ENCODE results near the gene MAFF.
"Not testable (repeated sequence)": the region's sequence is repeated elsewhere in the genome, so short reads cannot be mapped to it uniquely, and the experiment has no call there.

Gene MAFF

GRCh38 chr22:38230916-38231315 lies 29.1 kb downstream of the MAFF start:
- H3K4ac ChIP-seq (ENCODE audit: low read depth, low read length), result no peak overlapping the region
- H2BK12ac ChIP-seq (ENCODE audit: low read length), result no peak overlapping the region
- no peak overlapping the region for H2BK5ac ChIP-seq (ENCODE audit: low read depth, low read length, poor library complexity)
- H2AK5ac ChIP-seq (ENCODE audit: low read length), result no peak overlapping the region
- no peak overlapping the region for H3K23ac ChIP-seq (ENCODE audit: low read length)
- peaks cover 73 to 76% of the 10 kb centered on the region in 2 experiments for H3K36me3 ChIP-seq (ENCODE audit: control insufficient read depth in 1 of 2, insufficient read depth in 2 of 2, low read length in 2 of 2)
- H3K9ac ChIP-seq (ENCODE audit: low read length), result no peak overlapping the region
- H4K91ac ChIP-seq (ENCODE audit: low read depth, low read length), result no peak overlapping the region
- no peaks in the 10 kb centered on the region for H3K27me3 ChIP-seq (ENCODE audit: insufficient read depth, low read length)
- H2BK120ac ChIP-seq (ENCODE audit: insufficient read depth, low read length, poor library complexity), result no peak overlapping the region
- no peak for DNase-seq
- H3K27ac ChIP-seq (ENCODE audit: low read depth, low read length), result no peak overlapping the region
- H3K79me1 ChIP-seq (ENCODE audit: low read length), result peaks cover 13% of the 10 kb centered on the region
- peaks cover 11 to 13% of the 10 kb centered on the region in 2 experiments for H3K4me1 ChIP-seq (ENCODE audit: control insufficient read depth in 1 of 2, insufficient read depth in 2 of 2, low read length in 2 of 2)
- WGBS (ENCODE audit: extremely low coverage, insufficient coverage, insufficient read length), result no CpG with 5 or more reads among the region's 9 CpGs
- no peak overlapping the region for H3K14ac ChIP-seq (ENCODE audit: low read length)
- H3K9me3 ChIP-seq (ENCODE audit: insufficient read depth, low read depth, low read length), result no peaks in the 10 kb centered on the region
- no peak overlapping the region for H4K8ac ChIP-seq (ENCODE audit: low read depth, low read length)
- H3K4me3 ChIP-seq (ENCODE audit: low read depth, low read length), result no peak overlapping the region
- no peak overlapping the region for H3K18ac ChIP-seq (ENCODE audit: low read length)
- H4K12ac ChIP-seq (ENCODE audit: low read depth, low read length), result no peak overlapping the region
- H3K4me2 ChIP-seq (ENCODE audit: low read length), result no peak overlapping the region
- no peaks in the 10 kb centered on the region for H3K79me2 ChIP-seq (ENCODE audit: control insufficient read depth, insufficient read depth, low read length, poor library complexity)
- no peak overlapping the region for H2AFZ ChIP-seq (ENCODE audit: insufficient read depth, low read length, poor library complexity)

GRCh38 chr22:38232196-38232595 lies 30.4 kb downstream of the MAFF start:
- Histone ChIP-seq H3K4ac (ENCODE audit: low read depth, low read length) (no peak overlapping the region), H2AFZ (ENCODE audit: insufficient read depth, low read length, poor library complexity) (no peak overlapping the region), H4K91ac (ENCODE audit: low read depth, low read length) (no peak overlapping the region), H3K4me3 (ENCODE audit: low read depth, low read length) (no peak overlapping the region), H3K36me3 (ENCODE audit: control insufficient read depth in 1 of 2, insufficient read depth in 2 of 2, low read length in 2 of 2) (peaks cover 67% of the 10 kb centered on the region in 2 experiments), H3K18ac (ENCODE audit: low read length) (no peak overlapping the region), H2BK120ac (ENCODE audit: insufficient read depth, low read length, poor library complexity) (no peak overlapping the region), H4K12ac (ENCODE audit: low read depth, low read length) (no peak overlapping the region), H3K79me1 (ENCODE audit: low read length) (peaks cover 23% of the 10 kb centered on the region), H3K4me2 (ENCODE audit: low read length) (no peak overlapping the region), H4K8ac (ENCODE audit: low read depth, low read length) (no peak overlapping the region), H3K14ac (ENCODE audit: low read length) (no peak overlapping the region), H2BK5ac (ENCODE audit: low read depth, low read length, poor library complexity) (no peak overlapping the region), H3K23ac (ENCODE audit: low read length) (no peak overlapping the region), H2AK5ac (ENCODE audit: low read length) (no peak overlapping the region), H3K79me2 (ENCODE audit: control insufficient read depth, insufficient read depth, low read length, poor library complexity) (peaks cover 1% of the 10 kb centered on the region), H3K9ac (ENCODE audit: low read length) (no peak overlapping the region), H3K27ac (ENCODE audit: low read depth, low read length) (no peak overlapping the region), H2BK12ac (ENCODE audit: low read length) (no peak overlapping the region), H3K9me3 (ENCODE audit: insufficient read depth, low read depth, low read length) (no peaks in the 10 kb centered on the region), H3K4me1 (ENCODE audit: control insufficient read depth in 1 of 2, insufficient read depth in 2 of 2, low read length in 2 of 2) (peaks cover 24 to 25% of the 10 kb centered on the region in 2 experiments), H3K27me3 (ENCODE audit: insufficient read depth, low read length) (no peaks in the 10 kb centered on the region)
- WGBS (ENCODE audit: extremely low coverage, insufficient coverage, insufficient read length), result no CpG with 5 or more reads among the region's 8 CpGs
- no peak for DNase-seq

- no peak overlapping the region for H3K4ac ChIP-seq (ENCODE audit: low read depth, low read length)
- H3K18ac ChIP-seq (ENCODE audit: low read length), result no peak overlapping the region
- peaks cover 25% of the 10 kb centered on the region for H3K79me1 ChIP-seq (ENCODE audit: low read length)
- H3K9me3 ChIP-seq (ENCODE audit: insufficient read depth, low read depth, low read length), result no peaks in the 10 kb centered on the region
- no peak overlapping the region for H2AK5ac ChIP-seq (ENCODE audit: low read length)
- no peak overlapping the region for H3K4me3 ChIP-seq (ENCODE audit: low read depth, low read length)
- no peak overlapping the region for H3K27ac ChIP-seq (ENCODE audit: low read depth, low read length)
- H3K14ac ChIP-seq (ENCODE audit: low read length), result no peak overlapping the region
- no peak overlapping the region for H2AFZ ChIP-seq (ENCODE audit: insufficient read depth, low read length, poor library complexity)
- H4K8ac ChIP-seq (ENCODE audit: low read depth, low read length), result no peak overlapping the region
- peaks cover 57 to 58% of the 10 kb centered on the region in 2 experiments for H3K36me3 ChIP-seq (ENCODE audit: control insufficient read depth in 1 of 2, insufficient read depth in 2 of 2, low read length in 2 of 2)
- no peak overlapping the region for H2BK12ac ChIP-seq (ENCODE audit: low read length)
- no peak overlapping the region for H2BK120ac ChIP-seq (ENCODE audit: insufficient read depth, low read length, poor library complexity)
- no peak overlapping the region for H2BK5ac ChIP-seq (ENCODE audit: low read depth, low read length, poor library complexity)
- peaks cover 1% of the 10 kb centered on the region for H3K79me2 ChIP-seq (ENCODE audit: control insufficient read depth, insufficient read depth, low read length, poor library complexity)
- no CpG with 5 or more reads among the region's 6 CpGs for WGBS (ENCODE audit: extremely low coverage, insufficient coverage, insufficient read length)
- H3K23ac ChIP-seq (ENCODE audit: low read length), result no peak overlapping the region
- no peak overlapping the region for H4K12ac ChIP-seq (ENCODE audit: low read depth, low read length)
- no peaks in the 10 kb centered on the region for H3K27me3 ChIP-seq (ENCODE audit: insufficient read depth, low read length)
- H3K9ac ChIP-seq (ENCODE audit: low read length), result no peak overlapping the region
- H3K4me2 ChIP-seq (ENCODE audit: low read length), result no peak overlapping the region
- DNase-seq, result no peak
- H3K4me1 ChIP-seq (ENCODE audit: control insufficient read depth in 1 of 2, insufficient read depth in 2 of 2, low read length in 2 of 2), result peaks cover 29% of the 10 kb centered on the region in 2 experiments
- H4K91ac ChIP-seq (ENCODE audit: low read depth, low read length), result no peak overlapping the region
Measured at GRCh38 chr22:38233427-38233826, 31.6 kb downstream of the MAFF start.

- H2BK120ac ChIP-seq (ENCODE audit: insufficient read depth, low read length, poor library complexity); H4K8ac ChIP-seq (ENCODE audit: low read depth, low read length); H2BK12ac ChIP-seq (ENCODE audit: low read length); H3K9me3 ChIP-seq (ENCODE audit: insufficient read depth, low read depth, low read length); H3K18ac ChIP-seq (ENCODE audit: low read length); H3K9ac ChIP-seq (ENCODE audit: low read length); H2BK5ac ChIP-seq (ENCODE audit: low read depth, low read length, poor library complexity); H3K27ac ChIP-seq (ENCODE audit: low read depth, low read length); H2AFZ ChIP-seq (ENCODE audit: insufficient read depth, low read length, poor library complexity); H3K14ac ChIP-seq (ENCODE audit: low read length); H3K4me2 ChIP-seq (ENCODE audit: low read length); DNase-seq; H2AK5ac ChIP-seq (ENCODE audit: low read length); H3K4me3 ChIP-seq (ENCODE audit: low read depth, low read length); H3K79me2 ChIP-seq (ENCODE audit: control insufficient read depth, insufficient read depth, low read length, poor library complexity); H3K4ac ChIP-seq (ENCODE audit: low read depth, low read length); H3K27me3 ChIP-seq (ENCODE audit: insufficient read depth, low read length); H4K12ac ChIP-seq (ENCODE audit: low read depth, low read length); H3K23ac ChIP-seq (ENCODE audit: low read length); H4K91ac ChIP-seq (ENCODE audit: low read depth, low read length): not testable (repeated sequence)
- Histone ChIP-seq H3K79me1 (ENCODE audit: low read length) (peaks cover 25% of the 10 kb centered on the region), H3K36me3 (ENCODE audit: control insufficient read depth in 1 of 2, insufficient read depth in 2 of 2, low read length in 2 of 2) (peaks cover 54 to 57% of the 10 kb centered on the region in 2 experiments), H3K4me1 (ENCODE audit: control insufficient read depth in 1 of 2, insufficient read depth in 2 of 2, low read length in 2 of 2) (peaks cover 29% of the 10 kb centered on the region in 2 experiments)
- no CpG with 5 or more reads among the region's 10 CpGs for WGBS (ENCODE audit: extremely low coverage, insufficient coverage, insufficient read length)
Measured at GRCh38 chr22:38233856-38234255, 32.1 kb downstream of the MAFF start.
